ENCODE data around the gene RERG.

The RERG gene

GRCh38 chr12:15218794-15219193, 2.4 kb downstream of the RERG start:
- DNase-seq = no peak

GRCh38 chr12:15216036-15216889, 5.0 kb downstream of the RERG start:
- DNase-seq = no peak

GRCh38 chr12:15214851-15215601, 6.2 kb downstream of the RERG start:
- no peak for DNase-seq

GRCh38 chr12:15212930-15213329, 8.3 kb downstream of the RERG start:
- DNase-seq = no peak

- peak; percentile 85 for DNase-seq
Measured at GRCh38 chr12:15209782-15210181, 11.4 kb downstream of the RERG start.

GRCh38 chr12:15208871-15209656, 12.2 kb downstream of the RERG start:
- peak; percentile 89 for DNase-seq

- peak; percentile 36 for DNase-seq
Measured at GRCh38 chr12:15208140-15208539, 13.1 kb downstream of the RERG start.

GRCh38 chr12:15206831-15207389, 14.3 kb downstream of the RERG start:
- no peak for DNase-seq

GRCh38 chr12:15206338-15206737, 14.9 kb downstream of the RERG start:
- no peak for DNase-seq

- no peak for DNase-seq
Measured at GRCh38 chr12:15205341-15206010, 15.7 kb downstream of the RERG start.

- DNase-seq = no peak
Measured at GRCh38 chr12:15201456-15201855, 19.8 kb downstream of the RERG start.

GRCh38 chr12:15201056-15201455, 20.2 kb downstream of the RERG start:
- no peak for DNase-seq

- peak; percentile 78 for DNase-seq
Measured at GRCh38 chr12:15200641-15201040, 20.6 kb downstream of the RERG start.

GRCh38 chr12:15199930-15200329, 21.3 kb downstream of the RERG start:
- DNase-seq = no peak

GRCh38 chr12:15196678-15197505, 24.3 kb downstream of the RERG start:
- DNase-seq = no peak

GRCh38 chr12:15196221-15196620, 25.0 kb downstream of the RERG start:
- no peak for DNase-seq

GRCh38 chr12:15194456-15195368, 26.5 kb downstream of the RERG start:
- DNase-seq = no peak

GRCh38 chr12:15193946-15194345, 27.3 kb downstream of the RERG start:
- no peak for DNase-seq

GRCh38 chr12:15192720-15193119, 28.5 kb downstream of the RERG start:
- DNase-seq = peak; percentile 18

- no peak for DNase-seq
Measured at GRCh38 chr12:15188127-15188526, 33.1 kb downstream of the RERG start.

Data from fibroblast of skin of back (primary cell).